ENCODE measurements around the gene IDUA. TPM values are rescaled to one million over a fixed set of nuclear protein-coding genes. Genes with fewer than 3 reads are reported as not detected.

The IDUA gene
- total RNA-seq, 1 experiment from 2014 or later, result 10.1 TPM

DNA sequence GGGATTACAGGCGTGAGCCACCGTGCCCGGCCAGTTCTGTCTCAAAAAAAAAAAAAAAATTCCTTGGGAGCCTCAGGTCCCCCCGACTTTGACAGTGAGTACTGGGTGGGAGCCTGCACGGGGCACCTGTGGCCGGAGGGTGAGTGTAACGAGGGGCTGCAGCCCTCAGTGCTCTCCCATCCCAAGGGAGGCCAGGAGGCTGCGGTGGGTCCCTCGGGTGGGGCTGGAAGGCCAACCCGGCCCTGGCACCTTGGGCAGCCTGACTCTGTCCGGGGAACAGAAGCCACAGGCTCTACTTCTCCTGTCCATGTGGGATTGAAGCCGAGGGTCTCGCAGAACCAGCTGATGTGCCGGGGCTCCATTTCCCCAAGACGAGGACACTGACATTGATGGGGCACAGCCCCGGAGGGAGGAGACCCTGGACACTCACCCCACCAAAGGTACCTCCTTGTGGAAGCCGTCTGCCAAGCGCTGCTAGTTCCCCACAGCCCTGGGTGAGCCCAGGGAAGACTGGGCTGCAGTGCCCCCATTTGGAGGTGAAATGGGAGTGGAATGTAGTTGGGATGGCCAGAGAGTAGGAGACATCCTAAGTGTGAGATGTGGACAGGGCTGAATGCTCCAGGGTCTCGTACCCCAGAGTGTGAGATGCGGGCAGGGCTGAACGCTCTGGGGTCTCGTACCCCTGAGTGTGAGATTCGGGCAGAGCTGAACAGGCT, 8.6 kb downstream of the IDUA start:
- no peak for DNase-seq
- no TSS peak for BruUV-seq (replicated peaks)
- H2AFZ ChIP-seq (ENCODE audit: low read length), result no peak overlapping the region
- H3K4me2 ChIP-seq (ENCODE audit: low read length), result no peak overlapping the region
- no peaks in the 10 kb centered on the region for H4K20me1 ChIP-seq (ENCODE audit: low read length)
- H3K9ac ChIP-seq (ENCODE audit: low read length), result no peak overlapping the region
- intact Hi-C loops (cut with micrococcal nuclease), result no loop called here
- H3K4me3 ChIP-seq (ENCODE audit: low read length), result no peak overlapping the region
- peaks cover 13% of the 10 kb centered on the region for H3K4me1 ChIP-seq (ENCODE audit: insufficient read depth, low read length)
- CTCF ChIA-PET, result no interaction called here
- TF ChIP-seq EZH2phosphoT487 (IDR thresholded peaks at IDR 0.05; ENCODE audit: borderline replicate concordance, low read length), result no peak
- TF ChIP-seq, protein P1, sequence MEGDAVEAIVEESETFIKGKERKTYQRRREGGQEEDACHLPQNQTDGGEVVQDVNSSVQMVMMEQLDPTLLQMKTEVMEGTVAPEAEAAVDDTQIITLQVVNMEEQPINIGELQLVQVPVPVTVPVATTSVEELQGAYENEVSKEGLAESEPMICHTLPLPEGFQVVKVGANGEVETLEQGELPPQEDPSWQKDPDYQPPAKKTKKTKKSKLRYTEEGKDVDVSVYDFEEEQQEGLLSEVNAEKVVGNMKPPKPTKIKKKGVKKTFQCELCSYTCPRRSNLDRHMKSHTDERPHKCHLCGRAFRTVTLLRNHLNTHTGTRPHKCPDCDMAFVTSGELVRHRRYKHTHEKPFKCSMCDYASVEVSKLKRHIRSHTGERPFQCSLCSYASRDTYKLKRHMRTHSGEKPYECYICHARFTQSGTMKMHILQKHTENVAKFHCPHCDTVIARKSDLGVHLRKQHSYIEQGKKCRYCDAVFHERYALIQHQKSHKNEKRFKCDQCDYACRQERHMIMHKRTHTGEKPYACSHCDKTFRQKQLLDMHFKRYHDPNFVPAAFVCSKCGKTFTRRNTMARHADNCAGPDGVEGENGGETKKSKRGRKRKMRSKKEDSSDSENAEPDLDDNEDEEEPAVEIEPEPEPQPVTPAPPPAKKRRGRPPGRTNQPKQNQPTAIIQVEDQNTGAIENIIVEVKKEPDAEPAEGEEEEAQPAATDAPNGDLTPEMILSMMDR (conservative IDR thresholded peaks at IDR 0.05; ENCODE audit: low read depth, low read length), result no peak
- no peak for TF ChIP-seq EZH2 (IDR thresholded peaks at IDR 0.05; ENCODE audit: low read length, unreplicated experiment)
- H3K9me2 ChIP-seq (replicated peaks; ENCODE audit: low read length), result no peaks in the 10 kb centered on the region
- no peak for ATAC-seq
- H3K9me3 ChIP-seq (ENCODE audit: low read length), result no peaks in the 10 kb centered on the region
- peaks cover 10% of the 10 kb centered on the region for H3K27me3 ChIP-seq (ENCODE audit: low read length)
- H3K36me3 ChIP-seq (ENCODE audit: low read depth, low read length), result no peaks in the 10 kb centered on the region
- H3F3A ChIP-seq (ENCODE audit: low read length, unreplicated experiment), result no peaks in the 10 kb centered on the region
- no peaks in the 10 kb centered on the region for H3K79me2 ChIP-seq (ENCODE audit: low read length)
- no peak overlapping the region for H3K27ac ChIP-seq (ENCODE audit: low read length)
- POLR2A ChIA-PET (ENCODE audit: unreplicated experiment), result no interaction called here

DNA sequence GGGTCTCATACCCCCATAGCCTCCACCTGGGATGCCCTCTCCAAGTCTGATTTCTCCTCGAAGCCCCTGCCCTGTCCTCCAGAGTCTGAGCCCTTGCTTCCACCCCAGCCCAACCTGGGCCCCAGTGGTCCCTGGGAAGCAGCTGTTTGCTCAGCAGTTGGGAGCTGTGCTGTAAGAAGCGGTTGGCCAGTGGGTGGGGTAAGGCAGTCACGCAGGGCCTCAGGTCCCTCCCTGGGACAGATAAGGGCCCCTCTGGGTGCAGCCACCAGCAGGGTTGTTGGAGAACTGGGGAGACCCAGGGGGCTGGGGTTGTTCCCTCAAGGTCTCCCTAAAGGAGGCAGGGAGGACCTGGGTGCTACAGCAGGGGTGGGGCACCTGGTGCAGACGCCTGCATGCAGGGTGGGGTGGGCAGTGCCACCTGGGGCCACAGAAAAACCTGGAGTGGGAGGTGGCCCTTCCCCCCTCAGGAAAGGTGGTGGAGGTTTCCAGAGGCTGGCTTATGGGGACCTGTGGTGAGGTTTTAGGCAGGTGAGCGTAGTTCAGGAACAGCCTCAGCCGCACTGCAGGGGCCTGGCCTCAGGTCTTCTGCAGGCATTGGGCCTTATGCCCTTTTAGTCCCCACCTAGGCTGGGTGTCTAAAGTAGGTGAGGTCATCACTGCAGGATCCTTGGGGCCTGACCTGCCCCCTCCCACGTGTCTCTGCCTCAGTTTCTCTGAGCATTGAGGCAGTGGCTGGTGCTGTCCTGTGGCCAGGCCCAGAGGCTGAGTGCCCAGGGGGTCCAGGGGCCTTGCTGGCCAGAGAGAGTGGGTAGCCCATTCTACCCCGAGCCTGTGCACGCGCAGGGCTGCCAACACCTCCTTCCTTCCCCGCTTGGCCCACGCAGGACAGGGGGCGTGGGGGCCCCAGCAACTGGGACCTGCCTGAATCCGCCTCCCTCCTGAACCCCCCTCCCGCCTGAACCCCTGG, 9.5 kb downstream of the IDUA start:
- Histone ChIP-seq H3K9ac (ENCODE audit: low read length) (no peak overlapping the region), H4K20me1 (ENCODE audit: low read length) (no peaks in the 10 kb centered on the region), H2AFZ (ENCODE audit: low read length) (no peak overlapping the region), H3K27me3 (ENCODE audit: low read length) (peaks cover 10% of the 10 kb centered on the region), H3K27ac (ENCODE audit: low read length) (no peak overlapping the region), H3K9me3 (ENCODE audit: low read length) (no peaks in the 10 kb centered on the region), H3K9me2 (replicated peaks; ENCODE audit: low read length) (no peaks in the 10 kb centered on the region), H3F3A (ENCODE audit: low read length, unreplicated experiment) (no peaks in the 10 kb centered on the region), H3K4me3 (ENCODE audit: low read length) (no peak overlapping the region), H3K4me2 (ENCODE audit: low read length) (no peak overlapping the region), H3K4me1 (ENCODE audit: insufficient read depth, low read length) (peaks cover 13% of the 10 kb centered on the region), H3K36me3 (ENCODE audit: low read depth, low read length) (no peaks in the 10 kb centered on the region), H3K79me2 (ENCODE audit: low read length) (no peaks in the 10 kb centered on the region)
- POLR2A ChIA-PET (ENCODE audit: unreplicated experiment), result no interaction called here
- DNase-seq, result no peak
- TF ChIP-seq, protein P1 (conservative IDR thresholded peaks at IDR 0.05; ENCODE audit: low read depth, low read length), result no peak
- no peak for TF ChIP-seq EZH2 (IDR thresholded peaks at IDR 0.05; ENCODE audit: low read length, unreplicated experiment)
- no peak for TF ChIP-seq EZH2phosphoT487 (IDR thresholded peaks at IDR 0.05; ENCODE audit: borderline replicate concordance, low read length)
- ATAC-seq, result no peak
- CTCF ChIA-PET, result no interaction called here
- intact Hi-C loops (cut with micrococcal nuclease), result no loop called here
- no TSS peak for BruUV-seq (replicated peaks)
